Neural crest cell (in vitro differentiated cells): Measurements from ENCODE around the gene GABBR1. TPM values are rescaled to one million over a fixed set of nuclear protein-coding genes. Genes with fewer than 3 reads are reported as not detected.

ENCODE experiments used
- DNase-seq: peaks from one replicate; pipeline ENCODE4 v3.0.0; 2021; ENCODE audit warnings: low read depth, mixed read lengths, low spot score
- H3K27ac Mint-ChIP-seq: one replicate; pipeline ENCODE4 v1.8.0; 2021; ENCODE audit warnings: mild to moderate bottlenecking, mixed read lengths; ENCODE audit not compliant: unreplicated experiment
- H3K27me3 Mint-ChIP-seq: 2 replicates; pipeline ENCODE4 v1.8.0; 2021; ENCODE audit warnings: low read depth, mild to moderate bottlenecking, mixed read lengths
- H3K36me3 Mint-ChIP-seq: 2 replicates; pipeline ENCODE4 v1.8.0; 2021; ENCODE audit warnings: low read depth, mild to moderate bottlenecking, mixed read lengths
- H3K4me1 Mint-ChIP-seq: 2 replicates; pipeline ENCODE4 v1.8.0; 2021; ENCODE audit warnings: mixed read lengths
- H3K4me3 Mint-ChIP-seq: one replicate; pipeline ENCODE4 v1.8.0; 2021; ENCODE audit warnings: mild to moderate bottlenecking, mixed read lengths
- H3K9me3 Mint-ChIP-seq: 2 replicates; pipeline ENCODE4 v1.8.0; 2021; ENCODE audit warnings: mixed read lengths
- CTCF ChIP-seq: fragments of 200-600 bp; sonication (generic); conservative IDR thresholded peaks from 2 replicates; pipeline ENCODE4 v1.5.0; 2021; ENCODE audit warnings: antibody characterized with exemption, mild to moderate bottlenecking
- total RNA-seq: library from RNA; stranded (reverse); gene quantifications from 2 replicates; pipeline ENCODE4 v1.2.1, GENCODE V29; 2021

GABBR1 gene
- total RNA-seq, 1 donor from 2014 or later = 79.7 TPM

GRCh38 chr6:29641430-29642148 lies 8.6 kb upstream of the GABBR1 start:
- H3K27ac Mint-ChIP-seq = no peak overlapping the region
- no peak for TF ChIP-seq CTCF
- H3K9me3 Mint-ChIP-seq = no peaks in the 10 kb centered on the region
- no peak for DNase-seq
- no peak overlapping the region for H3K4me3 Mint-ChIP-seq
- no peaks in the 10 kb centered on the region for H3K36me3 Mint-ChIP-seq
- H3K27me3 Mint-ChIP-seq = no peaks in the 10 kb centered on the region
- no peaks in the 10 kb centered on the region for H3K4me1 Mint-ChIP-seq

- Mint-ChIP-seq H3K36me3 (no peaks in the 10 kb centered on the region), H3K9me3 (no peaks in the 10 kb centered on the region), H3K4me3 (no peak overlapping the region), H3K27me3 (peaks cover 4% of the 10 kb centered on the region), H3K4me1 (peaks cover 12% of the 10 kb centered on the region), H3K27ac (no peak overlapping the region)
- no peak for DNase-seq
- no peak for TF ChIP-seq CTCF
These were observed 4.3 kb upstream of the GABBR1 start for GRCh38 chr6:29637247-29637646.

- Mint-ChIP-seq H3K4me1 (peaks cover 49% of the 10 kb centered on the region), H3K27me3 (peaks cover 29% of the 10 kb centered on the region), H3K27ac (peak overlapping the region; percentile 96), H3K4me3 (peak overlapping the region; percentile 94), H3K36me3 (no peaks in the 10 kb centered on the region), H3K9me3 (no peaks in the 10 kb centered on the region)
- no peak for TF ChIP-seq CTCF
- no peak for DNase-seq
These were observed 537 bp upstream of the GABBR1 start for GRCh38 chr6:29633534-29633905.

GRCh38 chr6:29631860-29632731 lies 887 bp downstream of the GABBR1 start:
- no peaks in the 10 kb centered on the region for H3K9me3 Mint-ChIP-seq
- H3K27me3 Mint-ChIP-seq = peaks cover 30% of the 10 kb centered on the region
- no peaks in the 10 kb centered on the region for H3K36me3 Mint-ChIP-seq
- DNase-seq = peak; percentile 47
- no peak for TF ChIP-seq CTCF
- H3K27ac Mint-ChIP-seq = peak overlapping the region; percentile 9
- peak overlapping the region; percentile 94 for H3K4me3 Mint-ChIP-seq
- H3K4me1 Mint-ChIP-seq = peaks cover 54% of the 10 kb centered on the region

GRCh38 chr6:29631209-29631810 lies 1.7 kb downstream of the GABBR1 start:
- peaks cover 35% of the 10 kb centered on the region for H3K27me3 Mint-ChIP-seq
- H3K36me3 Mint-ChIP-seq = no peaks in the 10 kb centered on the region
- H3K27ac Mint-ChIP-seq = no peak overlapping the region
- TF ChIP-seq CTCF = no peak
- peaks cover 62% of the 10 kb centered on the region for H3K4me1 Mint-ChIP-seq
- DNase-seq = no peak
- H3K9me3 Mint-ChIP-seq = no peaks in the 10 kb centered on the region
- peak overlapping the region; percentile 94 for H3K4me3 Mint-ChIP-seq
